IMR-90 (cell line): ENCODE measurements around the gene GINS1. TPM values are rescaled to one million over a fixed set of nuclear protein-coding genes. Genes with fewer than 3 reads are reported as not detected.

Experiments used
- ATAC-seq: fragments of 200-7000 bp; cut with Tn5 transposase; 2 replicates; pipeline ENCODE4 v1.9.1; 2020; ENCODE audit warnings: low read depth, mild to moderate bottlenecking, moderate library complexity
- BruUV-seq: library from RNA; stranded (reverse); fragments of 400-500 nt; replicated peaks from 2 replicates; lab custom pipeline; 2021; lab: Mats Ljungman, UMichigan
- CTCF ChIA-PET: fragments of 300-600 bp; formaldehyde crosslinking; extraction: SDS; loops from one replicate; lab custom pipeline; 2021; ENCODE audit warnings: antibody characterized with exemption; lab: Yijun Ruan, JAX
- POLR2A ChIA-PET: fragments of 300-600 bp; sonication (Branson Sonifier 250); formaldehyde crosslinking; loops from one replicate; lab custom pipeline; 2022; ENCODE audit warnings: antibody characterized with exemption; ENCODE audit not compliant: unreplicated experiment; lab: Charles Lee
- DNase-seq: peaks from one replicate; pipeline ENCODE4 v3.0.0; 2013
- H2AFZ ChIP-seq: replicated peaks from 2 replicates; pipeline ENCODE3; 2013; ENCODE audit warnings: low read length, mild to moderate bottlenecking; ENCODE audit not compliant: poor library complexity
- H2AK5ac ChIP-seq: 2 replicates; pipeline ENCODE4 v1.6.1; 2013; ENCODE audit warnings: low read depth, low read length, inconsistent platforms
- H2AK9ac ChIP-seq: replicated peaks from 2 replicates; pipeline ENCODE3; 2013; ENCODE audit warnings: mild to moderate bottlenecking, low read depth, low read length, moderate library complexity; ENCODE audit not compliant: poor library complexity
- H2BK120ac ChIP-seq: 2 replicates; pipeline ENCODE4 v1.6.1; 2013; ENCODE audit warnings: low read depth, low read length, inconsistent platforms
- H2BK15ac ChIP-seq: 3 replicates; pipeline ENCODE4 v1.6.1; 2013; ENCODE audit warnings: low read depth, low read length, inconsistent platforms
- H2BK20ac ChIP-seq: 2 replicates; pipeline ENCODE4 v1.6.1; 2013; ENCODE audit warnings: low read depth, mild to moderate bottlenecking, inconsistent platforms, low read length, moderate library complexity
- H2BK5ac ChIP-seq: 2 replicates; pipeline ENCODE4 v1.6.1; 2013; ENCODE audit warnings: mild to moderate bottlenecking, low read depth, low read length, inconsistent platforms; ENCODE audit not compliant: poor library complexity, severe bottlenecking
- H3K14ac ChIP-seq: replicated peaks from 2 replicates; pipeline ENCODE4 v1.6.1; 2013; ENCODE audit warnings: low read depth, low read length, inconsistent platforms
- H3K18ac ChIP-seq: 2 replicates; pipeline ENCODE4 v1.6.1; 2013; ENCODE audit warnings: low read depth, low read length, control low read depth
- H3K23ac ChIP-seq: 2 replicates; pipeline ENCODE4 v1.6.1; 2013; ENCODE audit warnings: low read depth, low read length, inconsistent platforms
- H3K27ac ChIP-seq: 2 replicates; pipeline ENCODE4 v1.5.1; 2013; ENCODE audit warnings: mild to moderate bottlenecking, control low read depth, low read length; ENCODE audit not compliant: insufficient read depth
- H3K27me3 ChIP-seq: 2 replicates; pipeline ENCODE4 v1.6.1; 2013; ENCODE audit warnings: low read length; ENCODE audit not compliant: control insufficient read depth, insufficient read depth
- H3K36me3 ChIP-seq: 2 replicates; pipeline ENCODE4 v1.6.1; 2013; ENCODE audit warnings: low read length, mixed read lengths; ENCODE audit not compliant: control insufficient read depth, insufficient read depth
- H3K4ac ChIP-seq: 2 replicates; pipeline ENCODE4 v1.6.1; 2013; ENCODE audit warnings: low read depth, low read length, inconsistent platforms
- H3K4me1 ChIP-seq: 2 replicates; pipeline ENCODE4 v1.6.1; 2013; ENCODE audit warnings: low read length, mixed read lengths; ENCODE audit not compliant: control insufficient read depth, insufficient read depth
- H3K4me2 ChIP-seq: 2 replicates; pipeline ENCODE4 v1.6.1; 2013; ENCODE audit warnings: low read depth, mild to moderate bottlenecking, control low read depth, low read length, moderate library complexity
- H3K4me3 ChIP-seq: 2 replicates; pipeline ENCODE4 v1.5.1; 2013; ENCODE audit warnings: low read depth, mild to moderate bottlenecking, control low read depth, low read length, moderate library complexity; ENCODE audit not compliant: insufficient read depth
- H3K56ac ChIP-seq: 2 replicates; pipeline ENCODE4 v1.6.1; 2013; ENCODE audit warnings: low read length, inconsistent platforms; ENCODE audit not compliant: insufficient read depth; ENCODE audit errors: extremely low read depth
- H3K79me1 ChIP-seq, 2 experiments: 2 replicates each; pipeline ENCODE4 v1.6.1; 2013; ENCODE audit warnings: low read length in 2 of 2, inconsistent platforms in 1 of 2, low read depth in 1 of 2
- H3K9ac ChIP-seq: 2 replicates; pipeline ENCODE4 v1.6.1; 2013; ENCODE audit warnings: low read depth, low read length, control low read depth
- H3K9me1 ChIP-seq: 2 replicates; pipeline ENCODE4 v1.6.1; 2013; ENCODE audit warnings: low read length, inconsistent platforms; ENCODE audit not compliant: insufficient read depth
- H3K9me3 ChIP-seq: 2 replicates; pipeline ENCODE4 v1.6.1; 2013; ENCODE audit warnings: low read length; ENCODE audit not compliant: control insufficient read depth, insufficient read depth
- H4K20me1 ChIP-seq: 2 replicates; pipeline ENCODE4 v1.6.1; 2013; ENCODE audit warnings: low read length, inconsistent platforms; ENCODE audit not compliant: insufficient read depth
- H4K5ac ChIP-seq: 2 replicates; pipeline ENCODE4 v1.6.1; 2013; ENCODE audit warnings: mild to moderate bottlenecking, low read depth, low read length, control low read depth
- H4K8ac ChIP-seq, 2 experiments: 2 replicates each; pipeline ENCODE4 v1.6.1; 2013; ENCODE audit warnings: low read depth in 2 of 2, low read length in 2 of 2, control low read depth in 1 of 2, inconsistent platforms in 1 of 2
- H4K91ac ChIP-seq: 2 replicates; pipeline ENCODE4 v1.6.1; 2013; ENCODE audit warnings: low read depth, low read length, inconsistent platforms; ENCODE audit not compliant: insufficient read depth
- BHLHE40 ChIP-seq: fragments of 150-350 bp; IDR thresholded peaks from 2 replicates; pipeline ENCODE4 v1.6.1; 2016; ENCODE audit warnings: mild to moderate bottlenecking, low read depth, low read length
- CEBPB ChIP-seq: IDR thresholded peaks from 2 replicates; pipeline ENCODE4 v1.6.1; 2012; ENCODE audit warnings: low read depth, low read length, improper control_type of control experiment
- CHD1 ChIP-seq: IDR thresholded peaks from 2 replicates; pipeline ENCODE4 v1.6.1; 2012; ENCODE audit warnings: low read depth, low read length, improper control_type of control experiment
- FOS ChIP-seq: fragments of 150-350 bp; IDR thresholded peaks from 2 replicates; pipeline ENCODE4 v1.6.1; 2016; ENCODE audit warnings: low read depth, low read length
- MAFK ChIP-seq: IDR thresholded peaks from 2 replicates; pipeline ENCODE4 v1.6.1; 2012; ENCODE audit warnings: low read depth, low read length, improper control_type of control experiment
- MAZ ChIP-seq: IDR thresholded peaks from 2 replicates; pipeline ENCODE4 v1.6.1; 2012; ENCODE audit warnings: low read depth, mild to moderate bottlenecking, low read length, improper control_type of control experiment, moderate library complexity, borderline replicate concordance
- MXI1 ChIP-seq: IDR thresholded peaks from 2 replicates; pipeline ENCODE4 v1.6.1; 2012; ENCODE audit warnings: low read depth, mild to moderate bottlenecking, low read length, moderate library complexity, borderline replicate concordance
- NFE2L2 ChIP-seq: fragments of 150-350 bp; IDR thresholded peaks from 2 replicates; pipeline ENCODE4 v1.6.1; 2016; ENCODE audit warnings: low read depth, mild to moderate bottlenecking, low read length
- POLR2A ChIP-seq: IDR thresholded peaks from 2 replicates; pipeline ENCODE4 v1.6.1; 2012; ENCODE audit warnings: mild to moderate bottlenecking, low read depth, low read length
- RAD21 ChIP-seq: IDR thresholded peaks from 2 replicates; pipeline ENCODE4 v1.6.1; 2012; ENCODE audit warnings: low read length, improper control_type of control experiment
- RCOR1 ChIP-seq: IDR thresholded peaks from 2 replicates; pipeline ENCODE4 v1.6.1; 2012; ENCODE audit warnings: mild to moderate bottlenecking, low read length, improper control_type of control experiment; ENCODE audit not compliant: insufficient replicate concordance
- RFX5 ChIP-seq: IDR thresholded peaks from 2 replicates; pipeline ENCODE4 v1.8.0; 2012; ENCODE audit warnings: low read depth, mild to moderate bottlenecking, low read length, moderate library complexity
- SMC3 ChIP-seq: fragments of 150-350 bp; IDR thresholded peaks from 2 replicates; pipeline ENCODE4 v1.6.1; 2016; ENCODE audit warnings: low read depth, mild to moderate bottlenecking, antibody characterized with exemption, low read length, moderate library complexity
- WGBS, 2 experiments: methylation state at CpG; one replicate each; pipeline versions ENCODE4 v1.1.5 to v1.1.7; 2013; ENCODE audit warnings: missing lambda C conversion rate in 2 of 2; ENCODE audit not compliant: insufficient read length in 1 of 2; ENCODE audit errors: extremely low coverage in 2 of 2; 5-methylcytosine and 5-hydroxymethylcytosine counted together
- dilution Hi-C: fragments of 300-500 bp; cut with HindIII; formaldehyde crosslinking; loops from one replicate; pipeline ENCODE4 v1.14.3; 2018; ENCODE audit warnings: low sequenced_read_pairs; ENCODE audit not compliant: unreplicated experiment
- in situ Hi-C: fragments of 300-500 bp; cut with MboI; formaldehyde crosslinking; loops from 3 replicates; pipeline ENCODE4 v1.14.3; 2019; ENCODE audit warnings: low sequenced_read_pairs, inconsistent platforms, mixed read lengths
- intact Hi-C: fragments of 100-400 bp; cut with micrococcal nuclease; formaldehyde crosslinking; loops from 2 replicates; pipeline ENCODE4 v1.10.0; 2022
- polyA plus RNA-seq, 3 experiments: library from polyadenylated mRNA; depleted of rRNA; stranded (reverse); fragments of >200 nt; gene quantifications; 2 replicates each; pipeline ENCODE4 v1.2.3, GENCODE V29; 2012; ENCODE audit warnings: low replicate concordance in 1 of 3
- total RNA-seq: library from RNA; depleted of rRNA; stranded (reverse); fragments of >200 nt; gene quantifications from 2 replicates; pipeline ENCODE4 v1.2.3, GENCODE V29; 2012
- TF ChIP-seq, protein P1 (sequence below): conservative IDR thresholded peaks from 2 replicates; pipeline ENCODE4 v1.5.1; 2012; ENCODE audit warnings: mild to moderate bottlenecking, low read depth, low read length, improper control_type of control experiment
- TF ChIP-seq, protein P2 (sequence below): fragments of 150-350 bp; IDR thresholded peaks from 2 replicates; pipeline ENCODE4 v1.6.1; 2016; ENCODE audit warnings: low read depth, mild to moderate bottlenecking, low read length, moderate library complexity, borderline replicate concordance
- TF ChIP-seq, protein P3 (sequence below): fragments of 150-350 bp; IDR thresholded peaks from 2 replicates; pipeline ENCODE4 v1.6.1; 2017; ENCODE audit warnings: mild to moderate bottlenecking, antibody characterized with exemption, low read length, low read depth

The GINS1 gene
- total and polyA plus RNA-seq, 2 of the 4 experiments (the other 2 are of a cell fraction) = 4.9 to 6.6 TPM

- ChIA-PET POLR2A (no interaction called here), CTCF (no interaction called here)
- no peak overlapping the region for H3K23ac ChIP-seq
- H3K9me1 ChIP-seq = peaks cover 4% of the 10 kb centered on the region; the same call in 1 of the 2 replicates
- H4K8ac ChIP-seq = no peak overlapping the region
- H2AK5ac ChIP-seq = no peak overlapping the region
- intact Hi-C loops (no loop called here), in situ Hi-C loops (no loop called here), dilution Hi-C loops (no loop called here)
- H3K79me1 ChIP-seq = no peaks in the 10 kb centered on the region
- 69% methylated on average over 6 of the region's 12 CpGs; no CpG with 5 or more reads in 1 of the 2 experiments for WGBS, 2 experiments
- H3K4me3 ChIP-seq = no peak overlapping the region
- no peak overlapping the region for H3K14ac ChIP-seq
- peak overlapping the region; percentile 23 for H2AFZ ChIP-seq
- no peak overlapping the region for H2BK15ac ChIP-seq
- H4K5ac ChIP-seq = no peak overlapping the region
- H3K9ac ChIP-seq = no peak overlapping the region
- H2BK5ac ChIP-seq = no peak overlapping the region
- ATAC-seq (no peak), DNase-seq (no peak)
- no peak overlapping the region for H2BK20ac ChIP-seq
- no peaks in the 10 kb centered on the region for H3K9me3 ChIP-seq
- H3K4me1 ChIP-seq = peaks cover under 1% of the 10 kb centered on the region
- no peak overlapping the region for H3K27ac ChIP-seq
- H3K36me3 ChIP-seq = peaks cover 31% of the 10 kb centered on the region
- H3K4ac ChIP-seq = no peak overlapping the region
- no peak overlapping the region for H3K4me2 ChIP-seq
- H3K56ac ChIP-seq = no peak overlapping the region
- no peak overlapping the region for H2AK9ac ChIP-seq
- H4K20me1 ChIP-seq = no peaks in the 10 kb centered on the region
- H2BK120ac ChIP-seq = no peak overlapping the region
- no peak overlapping the region for H4K91ac ChIP-seq
- TF ChIP-seq RFX5 = no peak
- TF ChIP-seq SMC3 = no peak
- no peak for TF ChIP-seq MAZ
- no peak for TF ChIP-seq CEBPB
- no peak for TF ChIP-seq FOS
- TF ChIP-seq, protein P1, sequence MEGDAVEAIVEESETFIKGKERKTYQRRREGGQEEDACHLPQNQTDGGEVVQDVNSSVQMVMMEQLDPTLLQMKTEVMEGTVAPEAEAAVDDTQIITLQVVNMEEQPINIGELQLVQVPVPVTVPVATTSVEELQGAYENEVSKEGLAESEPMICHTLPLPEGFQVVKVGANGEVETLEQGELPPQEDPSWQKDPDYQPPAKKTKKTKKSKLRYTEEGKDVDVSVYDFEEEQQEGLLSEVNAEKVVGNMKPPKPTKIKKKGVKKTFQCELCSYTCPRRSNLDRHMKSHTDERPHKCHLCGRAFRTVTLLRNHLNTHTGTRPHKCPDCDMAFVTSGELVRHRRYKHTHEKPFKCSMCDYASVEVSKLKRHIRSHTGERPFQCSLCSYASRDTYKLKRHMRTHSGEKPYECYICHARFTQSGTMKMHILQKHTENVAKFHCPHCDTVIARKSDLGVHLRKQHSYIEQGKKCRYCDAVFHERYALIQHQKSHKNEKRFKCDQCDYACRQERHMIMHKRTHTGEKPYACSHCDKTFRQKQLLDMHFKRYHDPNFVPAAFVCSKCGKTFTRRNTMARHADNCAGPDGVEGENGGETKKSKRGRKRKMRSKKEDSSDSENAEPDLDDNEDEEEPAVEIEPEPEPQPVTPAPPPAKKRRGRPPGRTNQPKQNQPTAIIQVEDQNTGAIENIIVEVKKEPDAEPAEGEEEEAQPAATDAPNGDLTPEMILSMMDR = no peak
- TF ChIP-seq NFE2L2 = no peak
- no peak for TF ChIP-seq BHLHE40
- no peak for TF ChIP-seq RAD21
- no peak for TF ChIP-seq POLR2A
- TF ChIP-seq, protein P2, sequence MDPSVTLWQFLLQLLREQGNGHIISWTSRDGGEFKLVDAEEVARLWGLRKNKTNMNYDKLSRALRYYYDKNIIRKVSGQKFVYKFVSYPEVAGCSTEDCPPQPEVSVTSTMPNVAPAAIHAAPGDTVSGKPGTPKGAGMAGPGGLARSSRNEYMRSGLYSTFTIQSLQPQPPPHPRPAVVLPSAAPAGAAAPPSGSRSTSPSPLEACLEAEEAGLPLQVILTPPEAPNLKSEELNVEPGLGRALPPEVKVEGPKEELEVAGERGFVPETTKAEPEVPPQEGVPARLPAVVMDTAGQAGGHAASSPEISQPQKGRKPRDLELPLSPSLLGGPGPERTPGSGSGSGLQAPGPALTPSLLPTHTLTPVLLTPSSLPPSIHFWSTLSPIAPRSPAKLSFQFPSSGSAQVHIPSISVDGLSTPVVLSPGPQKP = no peak
- no peak for TF ChIP-seq MXI1
- TF ChIP-seq CHD1 = no peak
- TF ChIP-seq MAFK = no peak
- TF ChIP-seq RCOR1 = no peak
- TF ChIP-seq, protein P3, sequence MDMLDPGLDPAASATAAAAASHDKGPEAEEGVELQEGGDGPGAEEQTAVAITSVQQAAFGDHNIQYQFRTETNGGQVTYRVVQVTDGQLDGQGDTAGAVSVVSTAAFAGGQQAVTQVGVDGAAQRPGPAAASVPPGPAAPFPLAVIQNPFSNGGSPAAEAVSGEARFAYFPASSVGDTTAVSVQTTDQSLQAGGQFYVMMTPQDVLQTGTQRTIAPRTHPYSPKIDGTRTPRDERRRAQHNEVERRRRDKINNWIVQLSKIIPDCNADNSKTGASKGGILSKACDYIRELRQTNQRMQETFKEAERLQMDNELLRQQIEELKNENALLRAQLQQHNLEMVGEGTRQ = no peak
- no TSS peak for BruUV-seq
- H3K27me3 ChIP-seq = no peaks in the 10 kb centered on the region
- H3K18ac ChIP-seq = no peak overlapping the region
Observed at GRCh38 chr20:25491446-25492038, 84.1 kb downstream of the GINS1 start.
